SK-N-MC (cell line): ENCODE results near the gene ZNF23.

Source experiments
- EZH2 ChIP-seq: fragments of 200-600 bp; sonication (generic); IDR thresholded peaks from one replicate; pipeline ENCODE4 v1.6.1; 2017; ENCODE audit warnings: antibody characterized with exemption
- FOXP2 ChIP-seq: optimal IDR thresholded peaks from 2 replicates; pipeline ENCODE3; 2011; ENCODE audit warnings: mild to moderate bottlenecking, moderate library complexity; ENCODE audit not compliant: insufficient read depth; ENCODE audit errors: extremely low read length, control extremely low read depth
- POLR2AphosphoS5 ChIP-seq: IDR thresholded peaks from 2 replicates; pipeline ENCODE4 v1.6.1; 2012; ENCODE audit warnings: mild to moderate bottlenecking, low read depth, low read length, borderline replicate concordance

GRCh38 chr16:71441348-71442050 lies 20.5 kb downstream of the ZNF23 start:
- no peak for TF ChIP-seq POLR2AphosphoS5
- TF ChIP-seq EZH2, result no peak
- no peak for TF ChIP-seq FOXP2
